Measurements from ENCODE around the gene CD79A. TPM values are rescaled to one million over a fixed set of nuclear protein-coding genes. Genes with fewer than 3 reads are reported as not detected.
A peak's percentile ranks its signal among the peaks of the same experiment; 100 is the strongest.

Gene CD79A
- total RNA-seq, 4 donors from 2014 or later = 0.22 to 1.5 TPM; not detected in 2

GRCh38 chr19:41927497-41928192, 50.6 kb downstream of the CD79A start:
- Histone ChIP-seq H3K4me3 (replicated peaks in 1 of 3) (peak overlapping the region in 1 of 3 donors; percentile 23), H3K9me3 (no peaks in the 10 kb centered on the region), H3K36me3 (no peaks in the 10 kb centered on the region), H3K27me3 (peaks cover 41% of the 10 kb centered on the region), H3K4me1 (peaks cover 9 to 16% of the 10 kb centered on the region in 2 donors), H3K27ac (no peak overlapping the region)
- no peak for TF ChIP-seq POLR2A (IDR thresholded peaks at IDR 0.05)
- TF ChIP-seq, protein P1, sequence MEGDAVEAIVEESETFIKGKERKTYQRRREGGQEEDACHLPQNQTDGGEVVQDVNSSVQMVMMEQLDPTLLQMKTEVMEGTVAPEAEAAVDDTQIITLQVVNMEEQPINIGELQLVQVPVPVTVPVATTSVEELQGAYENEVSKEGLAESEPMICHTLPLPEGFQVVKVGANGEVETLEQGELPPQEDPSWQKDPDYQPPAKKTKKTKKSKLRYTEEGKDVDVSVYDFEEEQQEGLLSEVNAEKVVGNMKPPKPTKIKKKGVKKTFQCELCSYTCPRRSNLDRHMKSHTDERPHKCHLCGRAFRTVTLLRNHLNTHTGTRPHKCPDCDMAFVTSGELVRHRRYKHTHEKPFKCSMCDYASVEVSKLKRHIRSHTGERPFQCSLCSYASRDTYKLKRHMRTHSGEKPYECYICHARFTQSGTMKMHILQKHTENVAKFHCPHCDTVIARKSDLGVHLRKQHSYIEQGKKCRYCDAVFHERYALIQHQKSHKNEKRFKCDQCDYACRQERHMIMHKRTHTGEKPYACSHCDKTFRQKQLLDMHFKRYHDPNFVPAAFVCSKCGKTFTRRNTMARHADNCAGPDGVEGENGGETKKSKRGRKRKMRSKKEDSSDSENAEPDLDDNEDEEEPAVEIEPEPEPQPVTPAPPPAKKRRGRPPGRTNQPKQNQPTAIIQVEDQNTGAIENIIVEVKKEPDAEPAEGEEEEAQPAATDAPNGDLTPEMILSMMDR (IDR thresholded peaks at IDR 0.05) = no peak
- WGBS, 2 donors = 7 to 12% methylated on average over 25 to 28 of the region's 43 CpGs
- DNase-seq = no peak
- intact Hi-C loops (cut with DNase I) = no loop called here

GRCh38 chr19:41928221-41928683, 51.2 kb downstream of the CD79A start, which contains the start of gene ERFL:
ERFL (minus strand) TSS chr19:41928449; CDS start chr19:41912919, 15,530 bp downstream.
- WGBS, 2 donors = 1% methylated on average over 44 to 47 of the region's 49 CpGs
- TF ChIP-seq, protein P1 (IDR thresholded peaks at IDR 0.05) = no peak
- no peak for TF ChIP-seq POLR2A (IDR thresholded peaks at IDR 0.05)

GRCh38 chr19:41928754-41929535, 51.9 kb downstream of the CD79A start:
- intact Hi-C loops (cut with DNase I) = no loop called here
- H3K4me3 ChIP-seq (replicated peaks in 1 of 3) = peak overlapping the region in 1 of 3 donors; percentile 23
- H3K4me1 ChIP-seq = peaks cover 9 to 16% of the 10 kb centered on the region in 2 donors
- TF ChIP-seq, protein P1 (IDR thresholded peaks at IDR 0.05) = no peak
- no peak for TF ChIP-seq POLR2A (IDR thresholded peaks at IDR 0.05)
- H3K27ac ChIP-seq = no peak overlapping the region
- H3K27me3 ChIP-seq = peaks cover 41% of the 10 kb centered on the region
- 4% methylated on average over 21 to 29 of the region's 29 CpGs for WGBS, 2 donors
- no peaks in the 10 kb centered on the region for H3K9me3 ChIP-seq
- no peak for DNase-seq
- H3K36me3 ChIP-seq = no peaks in the 10 kb centered on the region

More at GRCh38 chr19:41928221-41928683, 51.2 kb downstream of the CD79A start, which contains the start of gene ERFL:
- H3K9me3 ChIP-seq = no peaks in the 10 kb centered on the region
- DNase-seq = no peak
- H3K27ac ChIP-seq = no peak within 1 kb of the TSS
- H3K36me3 ChIP-seq = no peaks in the 10 kb centered on the region
- peak within 1 kb of the TSS in 1 of 3 donors; percentile 23 for H3K4me3 ChIP-seq (replicated peaks in 1 of 3)
- H3K27me3 ChIP-seq = peaks cover 41% of the 10 kb centered on the region
- peaks cover 9 to 16% of the 10 kb centered on the region in 2 donors for H3K4me1 ChIP-seq
- intact Hi-C loops (cut with DNase I) = no loop called here

- no peak for DNase-seq
- Histone ChIP-seq H3K9me3 (no peaks in the 10 kb centered on the region), H3K4me1 (peaks cover 9 to 16% of the 10 kb centered on the region in 2 donors), H3K27ac (no peak overlapping the region), H3K27me3 (peaks cover 41% of the 10 kb centered on the region), H3K36me3 (no peaks in the 10 kb centered on the region), H3K4me3 (replicated peaks in 1 of 3) (no peak overlapping the region)
- 15 to 25% methylated on average over 8 to 9 of the region's 14 CpGs for WGBS, 2 donors
- TF ChIP-seq POLR2A (IDR thresholded peaks at IDR 0.05) = no peak
- TF ChIP-seq, protein P1 (IDR thresholded peaks at IDR 0.05) = no peak
- intact Hi-C loops (cut with DNase I) = no loop called here
Observed at GRCh38 chr19:41929536-41930071, 52.5 kb downstream of the CD79A start.

Measured in thyroid gland (tissue), 4 donors.